Measurements from ENCODE around the gene LNX1. TPM values are rescaled to one million over a fixed set of nuclear protein-coding genes. Genes with fewer than 3 reads are reported as not detected.

Gene LNX1
- total RNA-seq, 1 experiment from 2014 or later, result 3.3 TPM

DNA sequence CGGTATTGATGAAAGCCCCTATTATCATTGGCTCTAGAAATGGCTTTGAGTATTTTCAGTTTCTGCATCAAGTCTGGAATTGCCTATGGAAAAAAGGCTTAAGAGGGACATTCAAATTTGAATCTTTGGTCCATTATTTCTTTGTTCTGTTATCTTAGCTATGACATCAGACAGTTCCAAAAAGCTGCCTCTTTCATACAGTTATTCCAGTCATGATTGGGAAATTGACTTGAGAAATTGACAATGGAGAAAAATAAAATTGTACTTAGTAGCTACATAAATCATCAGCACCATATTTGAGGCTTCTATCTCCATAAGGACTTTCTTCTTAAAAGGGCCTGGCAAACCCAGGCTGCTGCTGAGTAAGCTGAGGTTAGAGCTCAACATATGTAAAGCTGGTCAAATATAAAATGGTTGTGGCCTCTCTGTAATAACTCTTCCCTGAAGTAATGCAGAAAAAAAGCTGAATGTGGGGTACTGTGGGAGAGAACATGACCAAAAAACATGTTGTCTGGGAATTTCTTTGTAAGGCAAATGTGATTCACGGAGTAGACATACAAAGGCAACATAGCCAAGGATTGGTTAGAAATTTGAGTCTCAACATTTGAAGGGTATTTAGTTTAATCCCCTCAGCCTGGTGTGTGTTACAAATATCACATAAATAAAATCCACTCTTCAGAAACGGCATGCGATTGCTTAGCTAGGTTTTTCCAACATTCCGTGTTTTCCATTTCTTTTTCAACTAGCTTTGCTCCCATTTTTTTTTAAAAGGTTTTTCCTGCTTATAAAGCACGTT, 100.9 kb downstream of the LNX1 start:
- POLR2A ChIA-PET, result no interaction called here
- CTCF ChIA-PET, result interaction anchor here (0.9 to 1.8 kb wide), 2 partner anchors 10 to 744 kb away, joined by 5 read pairs; no protein-coding TSS in a partner anchor

More for the DNA sequence above, 100.9 kb downstream of the LNX1 start:
- RAD21 ChIA-PET (ENCODE audit: low non-redundant PET in 1 of 2, low total read pairs in 2 of 2, uncharacterized antibody in 2 of 2, unreplicated experiment in 2 of 2), result interaction anchor here in 1 of 2 experiments (1.0 kb wide), 1 partner anchor 743 kb away, joined by 3 read pairs; no protein-coding TSS in a partner anchor
- BruUV-seq (replicated peaks), result no TSS peak
- no peak overlapping the region for H3K27ac ChIP-seq (ENCODE audit: low read depth, low read length)
- H3K9me2 ChIP-seq (ENCODE audit: insufficient read depth), result no peaks in the 10 kb centered on the region
- H3K4me1 ChIP-seq (ENCODE audit: control insufficient read depth in 1 of 2, insufficient read depth in 2 of 2, low read length in 2 of 2), result peaks cover 0 to 6% of the 10 kb centered on the region in 2 experiments; a peak in 1 of 4 replicates
- H3K79me2 ChIP-seq (ENCODE audit: insufficient read depth, low read length), result no peaks in the 10 kb centered on the region
- H3K27me3 ChIP-seq (ENCODE audit: insufficient read depth, low read length), result peaks cover 4% of the 10 kb centered on the region; the same call in 1 of the 2 replicates
- no peak overlapping the region for H3K4me3 ChIP-seq (replicated peaks in 1 of 2; ENCODE audit: low read depth in 1 of 2, low read length in 2 of 2)
- no peak overlapping the region for H3K4me2 ChIP-seq (ENCODE audit: low read length)
- no peak for TF ChIP-seq TCF7L2 (IDR thresholded peaks at IDR 0.05; ENCODE audit: borderline replicate concordance, extremely low read depth, insufficient read depth, insufficient read length)
- no peak for TF ChIP-seq EGR1 (IDR thresholded peaks at IDR 0.05; ENCODE audit: low read depth)
- no peak for TF ChIP-seq ELF1 (IDR thresholded peaks at IDR 0.05; ENCODE audit: borderline replicate concordance, low read depth)
- TF ChIP-seq CEBPB (IDR thresholded peaks at IDR 0.05; ENCODE audit: low read depth), result no peak
- no peak for TF ChIP-seq SRF (IDR thresholded peaks at IDR 0.05; ENCODE audit: low read depth)
- no peak for TF ChIP-seq POLR2A (IDR thresholded peaks at IDR 0.05; ENCODE audit: borderline replicate concordance, extremely low read depth, insufficient read depth, insufficient read length)
- TF ChIP-seq YY1 (IDR thresholded peaks at IDR 0.05; ENCODE audit: extremely low read depth, insufficient replicate concordance, low read depth, low read length), result no peak
- TF ChIP-seq, protein P1, sequence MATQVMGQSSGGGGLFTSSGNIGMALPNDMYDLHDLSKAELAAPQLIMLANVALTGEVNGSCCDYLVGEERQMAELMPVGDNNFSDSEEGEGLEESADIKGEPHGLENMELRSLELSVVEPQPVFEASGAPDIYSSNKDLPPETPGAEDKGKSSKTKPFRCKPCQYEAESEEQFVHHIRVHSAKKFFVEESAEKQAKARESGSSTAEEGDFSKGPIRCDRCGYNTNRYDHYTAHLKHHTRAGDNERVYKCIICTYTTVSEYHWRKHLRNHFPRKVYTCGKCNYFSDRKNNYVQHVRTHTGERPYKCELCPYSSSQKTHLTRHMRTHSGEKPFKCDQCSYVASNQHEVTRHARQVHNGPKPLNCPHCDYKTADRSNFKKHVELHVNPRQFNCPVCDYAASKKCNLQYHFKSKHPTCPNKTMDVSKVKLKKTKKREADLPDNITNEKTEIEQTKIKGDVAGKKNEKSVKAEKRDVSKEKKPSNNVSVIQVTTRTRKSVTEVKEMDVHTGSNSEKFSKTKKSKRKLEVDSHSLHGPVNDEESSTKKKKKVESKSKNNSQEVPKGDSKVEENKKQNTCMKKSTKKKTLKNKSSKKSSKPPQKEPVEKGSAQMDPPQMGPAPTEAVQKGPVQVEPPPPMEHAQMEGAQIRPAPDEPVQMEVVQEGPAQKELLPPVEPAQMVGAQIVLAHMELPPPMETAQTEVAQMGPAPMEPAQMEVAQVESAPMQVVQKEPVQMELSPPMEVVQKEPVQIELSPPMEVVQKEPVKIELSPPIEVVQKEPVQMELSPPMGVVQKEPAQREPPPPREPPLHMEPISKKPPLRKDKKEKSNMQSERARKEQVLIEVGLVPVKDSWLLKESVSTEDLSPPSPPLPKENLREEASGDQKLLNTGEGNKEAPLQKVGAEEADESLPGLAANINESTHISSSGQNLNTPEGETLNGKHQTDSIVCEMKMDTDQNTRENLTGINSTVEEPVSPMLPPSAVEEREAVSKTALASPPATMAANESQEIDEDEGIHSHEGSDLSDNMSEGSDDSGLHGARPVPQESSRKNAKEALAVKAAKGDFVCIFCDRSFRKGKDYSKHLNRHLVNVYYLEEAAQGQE (IDR thresholded peaks at IDR 0.05; ENCODE audit: low read depth), result no peak
- no peak for TF ChIP-seq ZFX (IDR thresholded peaks at IDR 0.05)
- DNase-seq (ENCODE audit: low read depth, low spot score) (no peak), ATAC-seq (no peak)
- H2AFZ ChIP-seq (ENCODE audit: low read depth, low read length, poor library complexity, severe bottlenecking), result no peak overlapping the region
- H4K20me1 ChIP-seq (ENCODE audit: insufficient read depth), result no peaks in the 10 kb centered on the region
- no peaks in the 10 kb centered on the region for H3K36me3 ChIP-seq (ENCODE audit: control insufficient read depth in 1 of 2, insufficient read depth in 2 of 2, low read length in 2 of 2)
- no peaks in the 10 kb centered on the region for H3K9me3 ChIP-seq (ENCODE audit: control insufficient read depth in 1 of 2, insufficient read depth in 1 of 2, low read depth in 1 of 2, low read length in 2 of 2)
- intact Hi-C loops (cut with micrococcal nuclease), result loop anchor here (2.0 to 5.0 kb wide), 2 partner anchors 102 to 744 kb away; partner anchors contain the start of gene LNX1
- no peak overlapping the region for H3K9ac ChIP-seq (ENCODE audit: low read length)

Data from HCT116 (cell line).